Stimulated activated CD8-positive, alpha-beta memory T cell treated with anti-CD3 and anti-CD28 coated beads, Interleukin-4, amount 100 ng/mL, for 24 hours (primary cell): ENCODE measurements around the gene MED26.

Experiments
- DNase-seq: peaks from one replicate; pipeline ENCODE4 v3.0.0-alpha.2; 2020; ENCODE audit warnings: low read depth

Gene MED26

GRCh38 chr19:16540948-16541347 lies 87.1 kb downstream of the MED26 start:
- DNase-seq, result no peak

DNA sequence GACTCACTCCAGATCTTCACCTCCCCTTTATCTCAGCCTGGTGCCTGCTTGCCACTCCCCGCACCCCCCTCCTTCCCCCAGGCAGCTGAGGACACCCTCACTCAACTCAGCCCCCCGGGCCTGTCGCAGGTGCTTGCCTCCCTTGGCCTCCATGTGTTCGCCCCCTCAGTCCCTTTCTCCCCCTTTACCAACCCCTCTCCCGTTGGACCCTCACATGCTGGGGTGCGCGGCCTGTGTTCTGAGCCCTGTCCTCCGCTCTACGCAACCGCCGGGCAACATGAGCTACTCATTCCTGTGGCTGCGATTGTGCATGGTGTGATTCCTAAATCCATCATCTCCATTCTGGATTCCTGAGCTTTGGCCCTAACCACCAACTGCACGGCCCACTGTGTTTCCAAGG lies 90.9 kb downstream of the MED26 start:
- no peak for DNase-seq

GRCh38 chr19:16536130-16536529 lies 91.9 kb downstream of the MED26 start:
- DNase-seq, result no peak

GRCh38 chr19:16535381-16535780 lies 92.6 kb downstream of the MED26 start:
- DNase-seq, result no peak

- DNase-seq, result no peak
Measured at GRCh38 chr19:16532440-16533234, 95.4 kb downstream of the MED26 start.

DNA sequence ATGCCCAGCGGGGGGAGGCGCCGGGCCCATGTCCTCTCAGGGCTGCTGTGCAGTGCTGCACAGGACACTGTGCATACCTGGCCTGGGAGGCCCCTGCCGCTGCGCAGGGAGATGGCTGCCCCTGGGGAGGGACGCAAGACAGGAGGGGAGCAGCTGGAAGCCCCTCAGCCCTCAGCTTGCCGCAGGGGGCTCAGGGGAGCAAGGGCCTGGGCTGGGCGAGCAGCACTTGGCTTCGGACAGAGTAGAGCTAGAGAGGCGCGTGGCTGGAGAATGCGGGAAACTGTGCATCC lies 96.7 kb downstream of the MED26 start:
- DNase-seq, result no peak

DNA sequence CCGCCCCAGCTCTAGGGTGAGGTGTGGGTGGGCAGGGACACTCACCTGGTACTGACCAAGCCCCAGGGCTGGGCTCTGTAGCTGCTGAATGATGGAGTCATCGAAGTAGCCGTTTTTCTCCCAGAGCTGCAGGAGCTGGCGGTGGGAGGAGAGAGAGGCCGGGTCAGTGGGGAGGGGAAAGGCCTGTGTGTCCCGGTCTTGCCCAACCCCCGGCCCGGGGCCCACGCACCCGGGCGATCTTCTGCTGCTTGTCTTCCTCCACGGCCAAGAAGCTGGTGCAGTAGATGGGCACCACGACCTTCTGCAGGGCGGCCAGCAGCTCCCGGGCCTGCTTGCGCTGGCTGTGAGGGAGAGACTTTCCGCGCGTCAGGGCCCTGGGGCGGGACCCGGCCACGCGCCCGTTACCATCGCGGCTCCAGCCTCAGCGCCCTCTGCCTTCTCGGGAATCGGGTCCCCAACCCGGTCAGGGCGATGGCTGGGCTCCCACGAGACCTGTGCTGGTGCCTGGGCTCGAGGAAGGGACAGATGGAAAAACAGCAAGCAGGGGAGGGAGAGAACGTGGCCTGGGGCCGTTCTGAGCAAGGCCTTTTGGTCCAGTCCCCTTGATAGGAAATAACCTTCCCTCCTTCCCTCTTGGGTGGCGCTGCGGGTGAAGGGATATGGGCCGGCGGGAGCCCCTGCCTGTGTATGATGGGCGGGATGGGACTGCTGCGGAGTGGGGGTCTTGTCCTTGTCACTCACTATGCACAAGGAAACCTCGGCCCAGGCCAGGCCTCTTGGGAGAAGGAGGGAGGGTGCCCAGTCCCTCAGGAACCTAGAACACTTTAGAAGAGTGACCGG lies 97.2 kb downstream of the MED26 start:
- DNase-seq, result no peak

DNA sequence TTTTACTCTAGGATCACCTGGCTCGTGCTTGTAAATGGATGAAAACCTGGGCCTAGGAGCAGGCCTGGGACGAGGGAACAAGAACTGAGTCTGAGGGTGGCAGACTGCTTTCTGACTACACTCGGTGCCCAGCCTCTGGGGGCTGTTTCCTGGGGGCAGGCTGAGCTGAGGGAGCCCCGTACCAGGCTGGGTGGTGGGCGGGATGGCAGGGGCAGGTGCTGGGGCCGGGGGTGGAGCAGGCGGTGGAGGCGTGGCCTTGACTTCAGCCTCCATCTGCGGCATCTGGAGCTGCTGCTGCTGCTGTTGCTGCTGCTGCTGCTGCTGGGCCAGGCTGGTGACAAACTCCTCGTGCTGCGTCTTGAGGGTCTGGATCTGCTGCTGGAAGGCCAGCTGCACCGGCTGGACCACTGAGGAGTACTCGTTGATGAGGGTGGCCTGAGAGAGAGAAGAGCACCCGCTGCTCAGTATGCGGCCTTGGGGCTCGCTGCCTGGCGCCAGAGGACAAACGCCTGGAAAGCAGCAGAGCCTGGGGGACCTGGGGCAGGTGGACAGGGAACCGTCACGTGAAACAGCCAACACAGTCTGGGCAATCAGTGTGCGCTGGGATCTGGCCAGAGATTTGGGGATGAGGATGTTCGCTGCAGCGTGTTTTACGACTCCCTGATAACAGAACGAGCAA lies 98.4 kb downstream of the MED26 start:
- no peak for DNase-seq

DNA sequence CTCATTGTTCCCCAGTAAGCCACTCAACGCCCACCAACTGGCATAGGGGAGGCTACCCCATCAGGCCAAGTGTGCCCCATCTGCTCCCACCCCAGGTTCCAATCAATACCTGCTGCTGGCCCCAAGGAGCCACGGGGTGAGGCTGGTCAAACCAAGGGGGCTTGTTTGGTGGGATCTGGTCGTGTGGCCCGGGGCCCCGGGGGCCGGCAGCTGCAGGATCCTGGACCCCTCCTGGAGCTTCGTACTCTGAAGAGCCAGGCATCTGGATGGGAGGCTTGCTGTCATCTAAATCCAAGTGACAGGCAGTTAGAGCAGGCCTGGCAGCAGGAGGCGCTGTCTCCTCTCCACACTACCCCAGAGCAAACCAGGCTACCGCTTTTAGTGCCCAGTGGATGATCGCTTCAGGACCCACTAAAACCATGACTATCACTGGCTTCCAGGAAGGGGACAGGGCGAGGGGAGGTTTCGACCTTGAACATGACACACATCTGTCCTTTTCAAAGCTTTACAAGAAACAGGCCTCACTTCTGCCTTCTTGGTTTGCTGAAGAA lies 100.0 kb downstream of the MED26 start:
- peak; percentile 21 for DNase-seq

- no peak for DNase-seq
Measured at GRCh38 chr19:16527334-16527935, 100.6 kb downstream of the MED26 start.

DNA sequence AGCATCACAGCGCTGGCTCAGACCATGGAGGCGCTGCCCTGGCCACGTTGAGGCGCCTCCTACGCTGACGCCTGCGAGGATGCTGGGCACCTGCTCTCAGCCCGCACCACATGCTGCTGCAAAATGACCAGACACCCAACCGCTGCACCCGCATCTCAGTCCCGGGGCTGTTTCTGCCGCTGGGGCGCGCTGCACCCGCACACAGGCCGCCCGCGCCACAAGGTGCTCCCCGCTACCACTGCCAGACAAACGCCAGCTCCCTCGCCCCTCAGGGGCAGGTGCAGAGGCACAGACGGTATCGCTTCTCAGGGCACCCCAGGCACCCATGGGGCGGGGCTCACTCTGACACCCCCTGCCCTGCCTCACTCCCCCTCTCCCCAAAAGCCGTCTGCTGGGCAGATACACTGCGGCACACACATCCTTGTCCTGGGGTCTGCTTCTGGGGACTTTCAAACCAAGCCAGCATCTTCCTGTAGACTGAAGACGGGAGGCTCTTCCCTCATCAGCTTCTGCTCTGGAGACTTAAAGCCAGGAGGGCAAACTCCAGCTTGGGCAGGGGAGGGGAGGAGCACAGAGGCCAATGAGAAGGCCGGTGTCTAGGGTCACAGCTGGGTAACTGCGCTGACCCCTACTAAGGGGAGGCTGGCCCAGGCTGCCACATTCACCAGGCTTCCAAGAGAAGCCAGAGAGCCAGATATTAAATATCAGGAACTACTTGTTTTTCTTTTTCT lies 102.1 kb downstream of the MED26 start:
- DNase-seq, result no peak

DNA sequence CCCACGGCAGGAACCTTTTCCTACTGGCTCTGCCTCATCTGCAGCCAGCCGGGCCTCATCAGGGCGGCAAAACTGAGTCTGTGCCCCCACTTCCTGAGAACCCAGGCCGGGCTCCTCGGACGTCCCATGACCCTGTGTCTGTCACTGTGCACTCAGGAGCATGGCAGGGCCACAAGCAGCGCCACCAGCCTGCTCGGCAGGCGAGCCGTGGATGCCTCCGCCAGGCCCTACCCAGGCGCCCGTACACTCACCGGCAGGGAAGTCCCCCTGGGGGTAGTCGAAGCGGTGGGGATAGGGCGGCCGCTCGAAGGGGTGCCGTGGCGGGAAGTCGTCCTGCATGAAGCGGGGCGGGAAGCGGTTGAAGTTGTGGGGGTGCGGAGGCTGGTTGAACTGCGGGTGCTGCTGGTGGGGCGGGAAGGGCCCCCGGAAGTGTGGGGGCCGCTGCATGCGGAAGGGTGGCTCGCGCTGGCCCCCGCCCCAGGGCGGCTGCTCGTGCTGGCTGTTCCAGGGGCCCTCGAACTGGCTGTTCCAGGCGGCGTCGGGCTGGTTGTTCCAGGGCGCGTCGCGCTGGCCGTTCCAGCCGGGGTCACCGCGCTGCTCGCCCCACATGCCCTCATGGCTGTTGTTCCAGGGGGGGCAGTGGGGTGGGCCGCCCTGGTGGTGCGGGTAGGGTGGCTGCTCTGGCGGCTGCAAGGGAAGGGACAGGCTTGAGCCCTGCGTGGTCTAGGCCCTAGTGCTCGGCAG lies 102.8 kb downstream of the MED26 start:
- no peak for DNase-seq
